GM19025 (cell line): ENCODE results near the gene AFG3L2.
"Not testable (repeated sequence)": the region's sequence is repeated elsewhere in the genome, so short reads cannot be mapped to it uniquely, and the experiment has no call there.

Source experiments
- ATAC-seq: cut with Tn5 transposase; IDR thresholded peaks from one replicate; pipeline ENCODE4 v1.9.1; 2021; ENCODE audit warnings: mild to moderate bottlenecking, low read depth, moderate library complexity; ENCODE audit not compliant: unreplicated experiment

The AFG3L2 gene

GRCh38 chr18:12397793-12398192 lies 20.8 kb upstream of the AFG3L2 start:
- ATAC-seq: no peak

- no peak for ATAC-seq
Measured at GRCh38 chr18:12397254-12397653, 20.2 kb upstream of the AFG3L2 start.

GRCh38 chr18:12394428-12394827 lies 17.4 kb upstream of the AFG3L2 start:
- no peak for ATAC-seq

GRCh38 chr18:12393998-12394397 lies 17.0 kb upstream of the AFG3L2 start:
- no peak for ATAC-seq

GRCh38 chr18:12393510-12393909 lies 16.5 kb upstream of the AFG3L2 start:
- ATAC-seq: no peak

GRCh38 chr18:12391487-12392165 lies 14.6 kb upstream of the AFG3L2 start:
- ATAC-seq: peak; percentile 66

GRCh38 chr18:12388442-12388841 lies 11.4 kb upstream of the AFG3L2 start:
- ATAC-seq: no peak

- ATAC-seq: no peak
Measured at GRCh38 chr18:12384261-12384660, 7.2 kb upstream of the AFG3L2 start.

- not testable (repeated sequence) for ATAC-seq
Measured at GRCh38 chr18:12383759-12384158, 6.7 kb upstream of the AFG3L2 start.

- ATAC-seq: not testable (repeated sequence)
Measured at GRCh38 chr18:12382221-12382814, 5.3 kb upstream of the AFG3L2 start.

- ATAC-seq: not testable (repeated sequence)
Measured at GRCh38 chr18:12378198-12378558, 1.2 kb upstream of the AFG3L2 start.

- peak; percentile 44 for ATAC-seq
Measured at GRCh38 chr18:12377556-12378197, 650 bp upstream of the AFG3L2 start.

- no peak for ATAC-seq
Measured at GRCh38 chr18:12376034-12376753, 833 bp downstream of the AFG3L2 start.

GRCh38 chr18:12374401-12374800 lies 2.6 kb downstream of the AFG3L2 start:
- no peak for ATAC-seq

- no peak for ATAC-seq
Measured at GRCh38 chr18:12373771-12374116, 3.3 kb downstream of the AFG3L2 start.

- ATAC-seq: no peak
Measured at GRCh38 chr18:12373116-12373770, 3.8 kb downstream of the AFG3L2 start.

- ATAC-seq: no peak
Measured at GRCh38 chr18:12372406-12372805, 4.6 kb downstream of the AFG3L2 start.

GRCh38 chr18:12371590-12371989 lies 5.4 kb downstream of the AFG3L2 start:
- ATAC-seq: no peak

GRCh38 chr18:12369211-12369610 lies 7.8 kb downstream of the AFG3L2 start:
- no peak for ATAC-seq

GRCh38 chr18:12366784-12367183 lies 10.2 kb downstream of the AFG3L2 start:
- ATAC-seq: no peak

GRCh38 chr18:12366379-12366778 lies 10.6 kb downstream of the AFG3L2 start:
- ATAC-seq: no peak
